Upper lobe of left lung (tissue), 6 donors: ENCODE results near the gene PDXP. TPM values are rescaled to one million over a fixed set of nuclear protein-coding genes. Genes with fewer than 3 reads are reported as not detected.

Experiments
- ATAC-seq, 2 donors: fragments of 200-7000 bp; cut with Tn5 transposase; one replicate each; pipeline ENCODE4 v1.9.1; 2022; ENCODE audit warnings: mild to moderate bottlenecking in 2 of 2, moderate library complexity in 2 of 2; ENCODE audit not compliant: low FRiP score in 2 of 2
- DNase-seq, 2 donors: peaks; one replicate each; pipeline ENCODE4 v3.0.0-alpha.2; 2019 to 2020
- H3K27ac ChIP-seq, 4 donors: fragments of 200-600 bp; sonication (generic); one replicate each; pipeline ENCODE4 v1.5.1; 2016 to 2019
- H3K27me3 ChIP-seq, 4 donors: fragments of 200-600 bp; sonication (generic); one replicate each; pipeline ENCODE4 v1.5.1; 2017 to 2019
- H3K36me3 ChIP-seq, 4 donors: fragments of 200-600 bp; sonication (generic); one replicate each; pipeline ENCODE4 v1.5.1; 2016 to 2019
- H3K4me1 ChIP-seq, 4 donors: fragments of 200-600 bp; sonication (generic); one replicate each; pipeline ENCODE4 v1.5.1; 2018 to 2019
- H3K4me3 ChIP-seq, 4 donors: fragments of 200-600 bp; sonication (generic); one replicate each; pipeline ENCODE4 v1.5.1; 2017 to 2019; ENCODE audit warnings: mild to moderate bottlenecking in 2 of 4, moderate library complexity in 1 of 4
- H3K9me3 ChIP-seq, 4 donors: fragments of 200-600 bp; sonication (generic); one replicate each; pipeline ENCODE4 v1.5.1; 2018 to 2019
- CTCF ChIP-seq, 6 experiments: fragments of 450-650 bp in 4 of 6; fragments of 200-600 bp in 2 of 6; sonication (generic) in 2 of 6; IDR thresholded peaks; one replicate each; pipeline ENCODE4 v1.5.1; 2016 to 2019; ENCODE audit warnings: antibody characterized with exemption in 6 of 6
- EP300 ChIP-seq, 4 donors: sonication (generic); formaldehyde crosslinking; IDR thresholded peaks; one replicate each; pipeline ENCODE4 v1.5.1; 2017; ENCODE audit warnings: antibody characterized with exemption in 4 of 4, control low read depth in 2 of 4
- POLR2A ChIP-seq, 4 donors: fragments of 450-650 bp; IDR thresholded peaks; one replicate each; pipeline ENCODE4 v1.5.1; 2016 to 2017; ENCODE audit warnings: antibody characterized with exemption in 4 of 4, mild to moderate bottlenecking in 2 of 4
- POLR2AphosphoS5 ChIP-seq, 2 donors: sonication (generic); formaldehyde crosslinking; IDR thresholded peaks; one replicate each; pipeline ENCODE4 v1.5.1; 2017; ENCODE audit warnings: antibody characterized with exemption in 2 of 2
- WGBS, 2 donors: methylation state at CpG; one replicate each; pipeline ENCODE4 v1.1.5; 2017 to 2018; 5-methylcytosine and 5-hydroxymethylcytosine counted together
- total RNA-seq, 6 donors: library from RNA; depleted of rRNA in 4 of 6; stranded (reverse); fragments of >200 nt in 4 of 6; gene quantifications; one replicate each; pipeline versions ENCODE4 v1.1.0 to v1.2.1, GENCODE V29; 2016 to 2021
- donor health status: DM: no; HTN: no; CAD: no; lungs with moderate emphysema.
- donor health status: DM: no; HTN: yes; CAD: no; lungs with severe emphysema.

The PDXP gene
- total RNA-seq, 6 donors from 2014 or later: 2.1 to 11.1 (median 8.7) TPM

GRCh38 chr22:37631448-37632173 is 26.9 kb upstream of the PDXP start:
- no peak for TF ChIP-seq POLR2A (IDR thresholded peaks at IDR 0.05)
- TF ChIP-seq POLR2AphosphoS5 (IDR thresholded peaks at IDR 0.05): peak in 1 of 2 donors; percentile 10
- ATAC-seq (no peak), DNase-seq (peak in 1 of 2 donors; percentile 79)
- 85 to 89% methylated on average over 5 to 13 of the region's 19 CpGs for WGBS, 2 donors
- Histone ChIP-seq H3K27ac (peak overlapping the region in 3 of 4 donors; percentile 83 to 91 (median 88)), H3K27me3 (no peaks in the 10 kb centered on the region), H3K4me3 (no peak overlapping the region), H3K36me3 (peaks cover 7 to 47% (median 34%) of the 10 kb centered on the region in 4 donors), H3K4me1 (peaks cover 52 to 54% (median 54%) of the 10 kb centered on the region in 4 donors), H3K9me3 (no peaks in the 10 kb centered on the region)

DNA sequence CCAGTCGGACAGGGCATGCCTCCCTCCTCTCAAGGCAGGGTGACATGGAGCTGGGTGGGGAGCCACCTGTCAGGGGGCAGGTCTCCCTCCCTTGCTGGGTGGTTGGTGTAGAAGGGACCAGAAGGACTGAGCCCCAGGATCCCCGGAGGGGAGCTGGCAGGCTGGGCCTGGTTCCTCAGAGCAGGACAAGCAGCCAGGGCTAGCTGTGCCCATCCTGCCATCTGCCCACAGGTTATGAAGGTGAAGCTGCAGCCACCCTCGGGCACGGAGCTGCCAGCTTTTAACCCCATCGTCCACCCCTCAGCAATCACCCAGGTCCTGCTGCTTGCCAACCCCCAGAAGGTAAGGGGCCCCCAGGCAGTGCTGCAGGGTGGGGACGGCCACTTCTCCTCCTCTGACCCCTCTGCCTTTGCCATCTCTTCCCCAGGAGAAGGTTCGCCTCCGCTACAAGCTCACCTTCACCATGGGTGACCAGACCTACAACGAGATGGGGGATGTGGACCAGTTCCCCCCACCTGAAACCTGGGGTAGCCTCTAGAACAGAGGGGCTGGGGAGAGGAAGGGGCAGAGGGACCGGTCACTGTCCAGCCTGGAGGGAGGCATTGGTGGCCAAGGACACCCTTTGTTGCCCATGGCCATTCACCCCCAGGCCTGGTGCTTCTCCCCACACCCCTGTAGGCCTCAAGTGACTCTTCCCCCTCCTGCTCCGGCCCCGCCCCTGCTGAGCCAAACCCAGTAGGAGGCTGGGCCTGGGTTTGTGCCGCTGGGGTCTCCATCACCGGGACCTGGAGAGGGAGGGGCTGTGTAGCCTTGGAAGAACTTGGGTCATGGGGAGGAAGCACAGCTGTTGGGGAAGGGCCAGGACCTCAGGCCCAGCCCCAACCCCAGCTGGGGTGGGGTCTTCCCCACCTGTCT is 26.1 kb upstream of the PDXP start:
- Histone ChIP-seq H3K9me3 (no peaks in the 10 kb centered on the region), H3K27ac (peak overlapping the region; percentile 77 to 91 (median 86)), H3K36me3 (peaks cover 7 to 43% (median 34%) of the 10 kb centered on the region in 4 donors), H3K4me3 (no peak overlapping the region), H3K4me1 (peaks cover 46 to 50% (median 47%) of the 10 kb centered on the region in 4 donors), H3K27me3 (no peaks in the 10 kb centered on the region)
- DNase-seq (no peak), ATAC-seq (no peak)
- 74 to 84% methylated on average over 10 of the region's 14 CpGs for WGBS, 2 donors
- no peak for TF ChIP-seq CTCF (IDR thresholded peaks at IDR 0.05)
- no peak for TF ChIP-seq POLR2A (IDR thresholded peaks at IDR 0.05)
- TF ChIP-seq POLR2AphosphoS5 (IDR thresholded peaks at IDR 0.05): no peak
- TF ChIP-seq EP300 (IDR thresholded peaks at IDR 0.05): no peak

GRCh38 chr22:37633089-37633624 is 25.4 kb upstream of the PDXP start:
- peaks cover 7 to 43% (median 34%) of the 10 kb centered on the region in 4 donors for H3K36me3 ChIP-seq
- H3K27ac ChIP-seq: peak overlapping the region; percentile 77 to 91 (median 86)
- peak overlapping the region in 2 of 4 donors; percentile 12 to 24 for H3K4me3 ChIP-seq
- H3K9me3 ChIP-seq: no peaks in the 10 kb centered on the region
- H3K4me1 ChIP-seq: peaks cover 45 to 51% (median 49%) of the 10 kb centered on the region in 4 donors
- no peak for TF ChIP-seq POLR2AphosphoS5 (IDR thresholded peaks at IDR 0.05)
- no peak for TF ChIP-seq POLR2A (IDR thresholded peaks at IDR 0.05)
- TF ChIP-seq EP300 (IDR thresholded peaks at IDR 0.05): no peak
- no peak for TF ChIP-seq CTCF (IDR thresholded peaks at IDR 0.05)
- ATAC-seq (peak in 1 of 2 donors; percentile 1), DNase-seq (no peak)
- WGBS, 2 donors: 47 to 52% methylated on average over 7 to 11 of the region's 11 CpGs
- no peaks in the 10 kb centered on the region for H3K27me3 ChIP-seq

- Histone ChIP-seq H3K36me3 (peaks cover 7 to 37% (median 31%) of the 10 kb centered on the region in 4 donors), H3K27me3 (no peaks in the 10 kb centered on the region), H3K4me3 (peak overlapping the region in 2 of 4 donors; percentile 12 to 24), H3K9me3 (no peaks in the 10 kb centered on the region), H3K4me1 (peaks cover 51 to 57% (median 56%) of the 10 kb centered on the region in 4 donors), H3K27ac (peak overlapping the region; percentile 77 to 91 (median 86))
- 27 to 31% methylated on average over 3 to 18 of the region's 24 CpGs for WGBS, 2 donors
- DNase-seq: peak; percentile 86 to 93
- ATAC-seq: peak; percentile 80 to 92
- TF ChIP-seq POLR2AphosphoS5 (IDR thresholded peaks at IDR 0.05) (peak; percentile 45 to 58), EP300 (IDR thresholded peaks at IDR 0.05) (no peak), POLR2A (IDR thresholded peaks at IDR 0.05) (peak in 1 of 4 donors; percentile 54), CTCF (IDR thresholded peaks at IDR 0.05) (peak in 4 of 6 experiments; percentile 6 to 41 (median 27))
Measured at GRCh38 chr22:37633625-37634416, 24.7 kb upstream of the PDXP start.
